C4-2B (cell line): Measurements from ENCODE around the gene ARID3B.

Experiments
- ZFX ChIP-seq: fragments of 450-650 bp; IDR thresholded peaks from 2 replicates; pipeline ENCODE4 v1.6.1; 2017
- TF ChIP-seq, protein P1 (sequence below): fragments of 450-650 bp; conservative IDR thresholded peaks from 2 replicates; pipeline ENCODE4 v1.5.1; 2017; ENCODE audit warnings: mild to moderate bottlenecking

GRCh38 chr15:74531144-74531811 lies 9.7 kb upstream of the ARID3B start:
- TF ChIP-seq, protein P1, sequence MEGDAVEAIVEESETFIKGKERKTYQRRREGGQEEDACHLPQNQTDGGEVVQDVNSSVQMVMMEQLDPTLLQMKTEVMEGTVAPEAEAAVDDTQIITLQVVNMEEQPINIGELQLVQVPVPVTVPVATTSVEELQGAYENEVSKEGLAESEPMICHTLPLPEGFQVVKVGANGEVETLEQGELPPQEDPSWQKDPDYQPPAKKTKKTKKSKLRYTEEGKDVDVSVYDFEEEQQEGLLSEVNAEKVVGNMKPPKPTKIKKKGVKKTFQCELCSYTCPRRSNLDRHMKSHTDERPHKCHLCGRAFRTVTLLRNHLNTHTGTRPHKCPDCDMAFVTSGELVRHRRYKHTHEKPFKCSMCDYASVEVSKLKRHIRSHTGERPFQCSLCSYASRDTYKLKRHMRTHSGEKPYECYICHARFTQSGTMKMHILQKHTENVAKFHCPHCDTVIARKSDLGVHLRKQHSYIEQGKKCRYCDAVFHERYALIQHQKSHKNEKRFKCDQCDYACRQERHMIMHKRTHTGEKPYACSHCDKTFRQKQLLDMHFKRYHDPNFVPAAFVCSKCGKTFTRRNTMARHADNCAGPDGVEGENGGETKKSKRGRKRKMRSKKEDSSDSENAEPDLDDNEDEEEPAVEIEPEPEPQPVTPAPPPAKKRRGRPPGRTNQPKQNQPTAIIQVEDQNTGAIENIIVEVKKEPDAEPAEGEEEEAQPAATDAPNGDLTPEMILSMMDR = no peak
- no peak for TF ChIP-seq ZFX
